ENCODE results near the gene ELMO2.

The ELMO2 gene

GRCh38 chr20:46435146-46435545 lies 28.7 kb upstream of the ELMO2 start:
- H3K36me3 Mint-ChIP-seq (ENCODE audit: low read depth) = peaks cover 12% of the 10 kb centered on the region
- no peak for DNase-seq
- H3K4me3 Mint-ChIP-seq = no peak overlapping the region
- TF ChIP-seq CTCF (IDR thresholded peaks at IDR 0.05) = no peak
- no peak overlapping the region for H3K27ac Mint-ChIP-seq
- H3K4me1 Mint-ChIP-seq = no peaks in the 10 kb centered on the region
- H3K27me3 Mint-ChIP-seq (ENCODE audit: low read depth, poor library complexity) = peaks cover 28% of the 10 kb centered on the region
- H3K9me3 Mint-ChIP-seq = peaks cover 5% of the 10 kb centered on the region

- H3K27ac Mint-ChIP-seq = no peak overlapping the region
- H3K27me3 Mint-ChIP-seq (ENCODE audit: low read depth, poor library complexity) = peaks cover 32% of the 10 kb centered on the region
- no peak for TF ChIP-seq CTCF (IDR thresholded peaks at IDR 0.05)
- no peak for DNase-seq
- H3K4me1 Mint-ChIP-seq = no peaks in the 10 kb centered on the region
- H3K9me3 Mint-ChIP-seq = peaks cover 5% of the 10 kb centered on the region
- peaks cover 12% of the 10 kb centered on the region for H3K36me3 Mint-ChIP-seq (ENCODE audit: low read depth)
- no peak overlapping the region for H3K4me3 Mint-ChIP-seq
Observed at GRCh38 chr20:46434597-46434996, 28.2 kb upstream of the ELMO2 start.

- no peak for TF ChIP-seq CTCF (IDR thresholded peaks at IDR 0.05)
- DNase-seq = no peak
- H3K9me3 Mint-ChIP-seq = peaks cover 5% of the 10 kb centered on the region
- H3K27ac Mint-ChIP-seq = no peak overlapping the region
- H3K27me3 Mint-ChIP-seq (ENCODE audit: low read depth, poor library complexity) = peaks cover 35% of the 10 kb centered on the region
- no peak overlapping the region for H3K4me3 Mint-ChIP-seq
- no peaks in the 10 kb centered on the region for H3K4me1 Mint-ChIP-seq
- H3K36me3 Mint-ChIP-seq (ENCODE audit: low read depth) = peaks cover 12% of the 10 kb centered on the region
Observed at GRCh38 chr20:46433051-46433450, 26.6 kb upstream of the ELMO2 start.

GRCh38 chr20:46430921-46431712 lies 24.7 kb upstream of the ELMO2 start:
- H3K27ac Mint-ChIP-seq = no peak overlapping the region
- no peak for TF ChIP-seq CTCF (IDR thresholded peaks at IDR 0.05)
- H3K36me3 Mint-ChIP-seq (ENCODE audit: low read depth) = peaks cover 3% of the 10 kb centered on the region
- peaks cover 3% of the 10 kb centered on the region for H3K9me3 Mint-ChIP-seq
- peaks cover 45% of the 10 kb centered on the region for H3K27me3 Mint-ChIP-seq (ENCODE audit: low read depth, poor library complexity)
- DNase-seq = no peak
- no peak overlapping the region for H3K4me3 Mint-ChIP-seq
- no peaks in the 10 kb centered on the region for H3K4me1 Mint-ChIP-seq

GRCh38 chr20:46427384-46427783 lies 21.0 kb upstream of the ELMO2 start:
- Mint-ChIP-seq H3K9me3 (no peaks in the 10 kb centered on the region), H3K36me3 (ENCODE audit: low read depth) (no peaks in the 10 kb centered on the region), H3K4me1 (no peaks in the 10 kb centered on the region), H3K4me3 (no peak overlapping the region), H3K27me3 (ENCODE audit: low read depth, poor library complexity) (peaks cover 45% of the 10 kb centered on the region), H3K27ac (no peak overlapping the region)
- DNase-seq = no peak
- no peak for TF ChIP-seq CTCF (IDR thresholded peaks at IDR 0.05)

- no peak for TF ChIP-seq CTCF (IDR thresholded peaks at IDR 0.05)
- Mint-ChIP-seq H3K36me3 (ENCODE audit: low read depth) (no peaks in the 10 kb centered on the region), H3K27ac (no peak overlapping the region), H3K9me3 (no peaks in the 10 kb centered on the region), H3K4me1 (no peaks in the 10 kb centered on the region), H3K27me3 (ENCODE audit: low read depth, poor library complexity) (peaks cover 28% of the 10 kb centered on the region), H3K4me3 (no peak overlapping the region)
- DNase-seq = no peak
Observed at GRCh38 chr20:46423882-46424482, 17.6 kb upstream of the ELMO2 start.

Data from nephron progenitor cell (in vitro differentiated cells).